Measurements from ENCODE around the gene PCGF5. TPM values are rescaled to one million over a fixed set of nuclear protein-coding genes. Genes with fewer than 3 reads are reported as not detected.

The PCGF5 gene
- total RNA-seq, 4 donors from 2014 or later, result 45.4 to 68.1 (median 49.8) TPM

DNA sequence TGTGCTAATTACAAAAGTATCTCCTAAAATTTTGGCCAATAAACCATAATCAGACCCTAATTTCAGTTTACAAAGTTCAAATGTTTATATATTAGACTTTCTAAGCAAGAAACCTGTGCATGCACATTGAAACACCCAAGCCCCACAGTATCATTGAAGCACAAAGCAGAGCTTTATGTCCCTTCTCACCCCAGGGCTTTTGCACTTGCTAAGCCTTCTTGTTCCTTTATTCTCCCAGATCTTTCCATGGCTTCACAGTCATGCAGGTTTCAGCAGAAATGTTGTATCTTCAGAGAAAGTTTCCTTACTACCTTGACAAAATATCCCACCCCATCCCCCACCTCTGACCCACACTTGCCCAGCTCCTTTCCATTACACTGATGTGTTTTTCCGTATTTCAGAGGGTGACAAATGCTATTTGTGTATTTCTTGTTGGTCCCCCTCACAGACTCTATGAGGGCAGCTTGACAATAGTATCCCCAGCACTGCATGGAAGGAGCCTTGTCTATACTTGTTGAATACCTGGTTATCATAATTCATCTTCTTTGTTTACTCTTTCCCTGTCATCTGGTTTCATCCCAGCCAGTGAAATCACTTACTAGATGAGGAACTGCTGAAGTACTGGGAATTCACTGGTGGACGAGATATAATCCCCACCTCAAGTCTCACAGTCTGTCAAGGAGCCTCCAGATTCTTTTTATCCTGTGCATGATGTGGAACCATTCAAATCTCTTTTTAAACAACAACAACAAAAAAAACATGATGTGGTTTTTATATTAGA is 24.0 kb upstream of the PCGF5 start:
- H3K36me3 ChIP-seq, result no peaks in the 10 kb centered on the region
- peak overlapping the region in 1 of 4 donors; percentile 21 for H3K27ac ChIP-seq
- no peaks in the 10 kb centered on the region for H3K9me3 ChIP-seq
- no peak for DNase-seq
- no peaks in the 10 kb centered on the region for H3K27me3 ChIP-seq
- TF ChIP-seq POLR2A (IDR thresholded peaks at IDR 0.05), result no peak
- TF ChIP-seq, protein P1, sequence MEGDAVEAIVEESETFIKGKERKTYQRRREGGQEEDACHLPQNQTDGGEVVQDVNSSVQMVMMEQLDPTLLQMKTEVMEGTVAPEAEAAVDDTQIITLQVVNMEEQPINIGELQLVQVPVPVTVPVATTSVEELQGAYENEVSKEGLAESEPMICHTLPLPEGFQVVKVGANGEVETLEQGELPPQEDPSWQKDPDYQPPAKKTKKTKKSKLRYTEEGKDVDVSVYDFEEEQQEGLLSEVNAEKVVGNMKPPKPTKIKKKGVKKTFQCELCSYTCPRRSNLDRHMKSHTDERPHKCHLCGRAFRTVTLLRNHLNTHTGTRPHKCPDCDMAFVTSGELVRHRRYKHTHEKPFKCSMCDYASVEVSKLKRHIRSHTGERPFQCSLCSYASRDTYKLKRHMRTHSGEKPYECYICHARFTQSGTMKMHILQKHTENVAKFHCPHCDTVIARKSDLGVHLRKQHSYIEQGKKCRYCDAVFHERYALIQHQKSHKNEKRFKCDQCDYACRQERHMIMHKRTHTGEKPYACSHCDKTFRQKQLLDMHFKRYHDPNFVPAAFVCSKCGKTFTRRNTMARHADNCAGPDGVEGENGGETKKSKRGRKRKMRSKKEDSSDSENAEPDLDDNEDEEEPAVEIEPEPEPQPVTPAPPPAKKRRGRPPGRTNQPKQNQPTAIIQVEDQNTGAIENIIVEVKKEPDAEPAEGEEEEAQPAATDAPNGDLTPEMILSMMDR (IDR thresholded peaks at IDR 0.05), result no peak
- H3K4me3 ChIP-seq, result no peak overlapping the region
- H3K4me1 ChIP-seq, result peaks cover 0 to 22% (median 12%) of the 10 kb centered on the region in 4 donors

- H3K36me3 ChIP-seq, result no peaks in the 10 kb centered on the region
- no peak for DNase-seq
- no peak for TF ChIP-seq POLR2A (IDR thresholded peaks at IDR 0.05)
- TF ChIP-seq, protein P1 (IDR thresholded peaks at IDR 0.05), result no peak
- no peaks in the 10 kb centered on the region for H3K9me3 ChIP-seq
- no peak overlapping the region for H3K4me3 ChIP-seq
- H3K4me1 ChIP-seq, result peaks cover 0 to 25% (median 13%) of the 10 kb centered on the region in 4 donors
- no peaks in the 10 kb centered on the region for H3K27me3 ChIP-seq
- H3K27ac ChIP-seq, result no peak overlapping the region
These were observed 23.3 kb upstream of the PCGF5 start for GRCh38 chr10:91197127-91197526.

DNA sequence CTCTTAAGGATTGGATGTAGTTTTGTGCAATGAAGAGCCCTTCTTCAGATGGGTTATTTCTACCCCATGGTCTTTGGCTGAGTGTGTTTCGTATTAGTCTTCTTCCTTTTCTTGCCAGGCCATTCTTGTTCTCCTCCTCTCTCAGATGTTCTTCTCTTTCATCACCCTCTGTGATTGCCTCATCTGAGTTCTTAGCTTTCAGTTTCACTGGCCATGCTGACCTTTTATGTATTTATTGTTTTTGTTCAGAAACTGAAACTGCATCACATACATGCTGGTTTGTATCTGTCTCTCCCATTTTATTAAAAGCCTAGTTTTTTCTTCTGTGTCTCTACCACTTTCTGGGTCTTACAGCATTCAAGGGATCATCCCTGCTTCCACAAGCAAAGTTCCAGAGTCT is 21.7 kb upstream of the PCGF5 start:
- H3K27me3 ChIP-seq, result no peaks in the 10 kb centered on the region
- peaks cover 0 to 30% (median 17%) of the 10 kb centered on the region in 4 donors for H3K4me1 ChIP-seq
- no peaks in the 10 kb centered on the region for H3K36me3 ChIP-seq
- no peaks in the 10 kb centered on the region for H3K9me3 ChIP-seq
- TF ChIP-seq, protein P1 (IDR thresholded peaks at IDR 0.05), result no peak
- no peak for TF ChIP-seq POLR2A (IDR thresholded peaks at IDR 0.05)
- peak overlapping the region in 1 of 4 donors; percentile 2 for H3K4me3 ChIP-seq
- DNase-seq, result no peak
- H3K27ac ChIP-seq, result peak overlapping the region; percentile 26 to 84 (median 73)

- TF ChIP-seq, protein P1 (IDR thresholded peaks at IDR 0.05), result no peak
- TF ChIP-seq POLR2A (IDR thresholded peaks at IDR 0.05), result no peak
- H3K27me3 ChIP-seq, result no peaks in the 10 kb centered on the region
- peaks cover 0 to 33% (median 17%) of the 10 kb centered on the region in 4 donors for H3K4me1 ChIP-seq
- no peak overlapping the region for H3K4me3 ChIP-seq
- DNase-seq, result no peak
- H3K27ac ChIP-seq, result peak overlapping the region in 3 of 4 donors; percentile 32 to 77 (median 54)
- no peaks in the 10 kb centered on the region for H3K9me3 ChIP-seq
- H3K36me3 ChIP-seq, result no peaks in the 10 kb centered on the region
These were observed 19.9 kb upstream of the PCGF5 start for GRCh38 chr10:91200314-91201212.

DNA sequence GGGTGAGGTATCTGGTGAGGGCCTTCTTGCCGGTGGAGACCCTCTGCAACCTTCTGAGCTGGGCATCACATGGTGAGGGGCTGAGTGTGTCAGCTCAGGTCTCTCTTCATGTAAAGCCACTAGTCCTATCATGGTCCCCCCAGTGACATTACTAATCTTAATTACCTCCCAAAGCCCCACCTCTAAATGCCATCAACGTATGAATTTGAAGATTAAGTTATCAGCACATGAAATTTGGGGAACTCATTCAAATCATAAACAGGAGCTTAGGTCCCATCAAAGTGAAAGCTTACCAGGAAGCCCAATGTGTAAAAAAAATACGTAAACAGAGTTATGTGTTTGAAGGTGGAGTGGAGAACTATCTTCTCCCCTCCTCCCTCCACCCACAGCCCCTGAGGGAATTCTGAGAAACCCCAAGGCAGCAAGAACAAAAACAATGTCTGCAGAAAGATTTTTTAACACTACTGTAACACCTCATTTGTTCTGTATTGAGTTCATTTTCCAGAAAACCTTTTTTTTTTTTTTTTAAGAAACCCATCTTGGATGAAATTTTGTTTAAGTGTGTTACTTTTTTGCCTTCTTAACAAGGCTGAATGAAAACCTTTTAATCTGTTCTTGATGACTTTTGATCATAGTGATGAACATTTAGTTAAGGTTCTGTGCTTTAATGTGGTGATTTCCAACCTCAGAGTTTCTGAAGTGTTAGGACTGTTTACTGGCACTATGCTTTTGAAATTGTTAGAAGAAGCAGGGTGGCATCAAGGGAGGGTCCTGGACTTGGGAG is 19.1 kb upstream of the PCGF5 start:
- Histone ChIP-seq H3K9me3 (no peaks in the 10 kb centered on the region), H3K27ac (peak overlapping the region in 3 of 4 donors; percentile 32 to 77 (median 54)), H3K4me3 (no peak overlapping the region), H3K27me3 (no peaks in the 10 kb centered on the region), H3K36me3 (no peaks in the 10 kb centered on the region), H3K4me1 (peaks cover 0 to 34% (median 17%) of the 10 kb centered on the region in 4 donors)
- peak in 2 of 3 donors; percentile 69 to 72 for DNase-seq
- TF ChIP-seq, protein P1 (IDR thresholded peaks at IDR 0.05), result no peak
- TF ChIP-seq POLR2A (IDR thresholded peaks at IDR 0.05), result no peak
